ENCODE data around the gene ZNF324.
"Not testable (repeated sequence)": the region's sequence is repeated elsewhere in the genome, so short reads cannot be mapped to it uniquely, and the experiment has no call there.

ZNF324 gene

DNA sequence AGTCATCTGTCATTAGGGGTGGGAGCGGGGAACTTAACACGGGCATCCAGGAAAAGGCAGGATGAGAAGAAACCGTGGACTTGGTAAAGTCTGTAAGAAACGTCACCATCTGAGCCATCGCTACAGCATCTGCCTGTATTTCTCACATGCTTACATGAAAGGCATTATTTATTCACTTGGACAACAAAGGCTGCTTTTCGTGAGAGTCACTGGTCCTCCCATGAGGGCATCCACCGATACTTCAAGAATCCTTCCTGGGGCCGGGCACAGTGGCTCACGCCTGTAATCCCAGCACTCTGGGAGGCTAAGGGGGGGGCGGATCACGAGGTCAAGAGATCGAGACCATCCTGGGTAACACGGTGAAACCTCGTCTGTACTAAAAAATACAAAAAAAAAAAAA is 25.4 kb downstream of the ZNF324 start:
- DNase-seq (ENCODE audit: low read depth, low spot score), result no peak
- no peak overlapping the region for H3K4me3 ChIP-seq (ENCODE audit: low read length)

DNA sequence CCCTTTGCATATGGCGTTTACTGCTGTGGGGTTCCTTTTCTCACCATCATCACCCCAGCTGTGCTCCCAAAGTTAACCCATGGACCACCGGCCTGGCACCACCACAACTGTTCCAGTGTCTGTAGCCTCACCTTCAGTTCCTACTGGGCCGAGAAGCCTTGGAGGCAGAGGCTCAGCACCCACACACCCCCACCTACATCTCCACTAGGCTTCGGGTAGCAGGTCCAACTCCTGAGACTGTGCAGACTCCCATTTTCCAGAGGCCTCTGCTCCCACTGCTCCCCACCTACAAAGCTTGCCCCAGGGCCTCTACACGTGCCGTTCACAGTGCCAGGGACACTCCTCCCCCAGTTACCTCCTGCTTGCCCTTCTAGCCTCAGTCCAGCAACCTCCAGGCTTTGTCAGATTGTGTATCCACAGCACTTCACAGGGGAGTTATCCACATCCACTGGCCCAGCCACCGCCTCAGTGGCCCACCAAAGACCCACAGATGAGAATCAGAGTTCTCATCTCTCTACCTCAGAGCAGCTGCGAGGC is 30.8 kb downstream of the ZNF324 start:
- H3K4me3 ChIP-seq (ENCODE audit: low read length), result peak overlapping the region; percentile 92

DNA sequence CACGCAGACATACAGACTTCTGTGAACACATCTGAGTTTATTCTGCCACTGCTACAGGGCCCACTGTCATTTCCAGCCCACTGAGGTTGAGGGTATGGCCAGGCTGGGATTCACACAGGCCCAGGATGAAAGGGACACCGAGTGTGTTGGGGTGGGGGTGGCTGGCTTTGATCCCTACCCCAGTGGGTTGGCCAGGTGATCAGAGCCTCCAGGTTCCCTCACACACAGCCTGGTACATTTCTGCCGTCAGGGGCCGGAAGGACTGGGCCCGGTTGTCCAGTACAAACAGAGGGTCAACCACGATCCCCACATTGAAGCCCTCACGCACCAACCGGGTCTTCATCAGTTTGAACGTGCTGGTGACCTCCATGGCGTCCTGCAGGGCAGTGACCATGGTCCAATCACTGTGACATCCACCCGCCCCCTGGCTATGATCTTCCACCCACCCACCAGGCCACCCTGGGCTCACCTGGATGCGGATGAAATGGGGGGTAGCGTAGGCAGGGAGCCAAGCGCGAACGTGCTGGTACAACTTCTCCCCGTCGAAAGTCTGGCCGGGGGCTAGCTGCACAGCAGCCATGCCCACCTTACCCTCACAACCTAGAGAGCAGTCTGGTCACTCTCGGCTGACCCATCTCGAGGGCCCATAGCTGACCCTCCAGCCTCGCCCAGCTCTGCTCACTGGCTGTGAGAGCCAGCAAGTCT is 31.6 kb downstream of the ZNF324 start:
- H3K4me3 ChIP-seq (ENCODE audit: low read length), result peak overlapping the region; percentile 92
- no peak for DNase-seq (ENCODE audit: low read depth, low spot score)

More for the DNA sequence above, 30.8 kb downstream of the ZNF324 start:
- DNase-seq (ENCODE audit: low read depth, low spot score), result no peak

DNA sequence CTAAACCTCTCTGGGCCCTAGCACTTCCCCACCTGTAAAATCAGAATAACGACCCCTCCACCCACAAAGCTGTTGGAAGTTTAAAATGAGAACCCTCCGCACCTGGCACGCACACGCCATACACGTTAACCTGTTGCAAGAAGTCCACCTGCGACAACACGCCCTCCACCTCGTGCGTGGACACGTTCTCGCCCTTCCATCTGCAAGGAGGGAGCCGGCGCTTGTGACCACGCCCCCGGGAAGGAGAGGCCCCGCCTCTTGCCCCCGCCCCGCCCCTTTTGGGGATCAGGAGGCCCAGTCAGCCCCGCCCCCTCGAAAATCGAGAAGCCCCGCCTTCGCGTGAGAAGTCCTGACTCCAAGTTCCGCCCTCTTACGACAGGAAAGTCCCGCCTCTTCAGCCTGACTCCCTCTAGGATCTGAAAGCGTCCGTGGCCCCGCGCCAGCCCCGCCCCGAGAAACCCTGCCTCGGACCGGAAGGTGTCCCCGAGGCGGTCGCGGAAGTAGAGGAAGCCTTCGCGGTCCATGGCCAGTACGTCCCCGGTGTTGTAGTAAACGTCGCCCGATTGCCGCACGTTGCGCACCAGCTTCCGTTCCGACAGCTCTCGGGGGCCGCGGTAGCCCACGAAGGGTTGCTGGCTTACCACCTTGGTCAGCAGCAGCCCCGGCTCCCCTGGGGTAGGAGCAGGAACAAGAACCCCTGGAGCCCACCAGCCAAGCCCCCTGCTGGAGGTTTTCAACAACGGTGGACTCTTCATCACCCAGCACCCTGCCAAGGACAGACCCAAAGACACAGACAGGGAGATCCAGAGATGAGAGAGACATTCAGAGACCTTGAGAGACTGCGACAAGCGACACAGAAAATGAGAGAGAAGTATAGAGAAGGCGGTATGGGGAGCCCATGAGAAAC is 32.4 kb downstream of the ZNF324 start:
- peak; percentile 96 for DNase-seq (ENCODE audit: low read depth, low spot score)

DNA sequence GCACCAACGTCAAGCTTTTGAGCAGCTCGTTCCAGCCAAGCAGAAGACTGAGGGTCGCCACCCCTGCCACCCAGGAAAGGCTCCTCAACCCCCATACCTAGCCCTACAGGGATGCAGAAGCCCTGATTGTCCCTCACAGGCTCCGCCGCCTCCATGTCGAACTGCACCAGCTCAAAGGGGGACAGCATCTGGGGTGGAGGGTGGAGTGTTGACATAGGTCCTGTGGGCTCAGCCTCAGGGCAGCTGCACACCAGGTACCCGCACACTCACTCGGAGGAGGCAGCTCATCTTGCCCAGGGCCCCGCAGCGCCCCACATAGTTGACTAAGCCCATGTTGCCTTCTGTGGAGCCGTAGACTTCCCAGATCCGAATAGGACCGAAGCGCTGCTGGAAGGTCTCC is 33.4 kb downstream of the ZNF324 start:
- H3K4me3 ChIP-seq (ENCODE audit: low read length), result peak overlapping the region; percentile 92
- DNase-seq (ENCODE audit: low read depth, low spot score), result no peak

More for the DNA sequence above, 32.4 kb downstream of the ZNF324 start:
- peak overlapping the region; percentile 92 for H3K4me3 ChIP-seq (ENCODE audit: low read length)

DNA sequence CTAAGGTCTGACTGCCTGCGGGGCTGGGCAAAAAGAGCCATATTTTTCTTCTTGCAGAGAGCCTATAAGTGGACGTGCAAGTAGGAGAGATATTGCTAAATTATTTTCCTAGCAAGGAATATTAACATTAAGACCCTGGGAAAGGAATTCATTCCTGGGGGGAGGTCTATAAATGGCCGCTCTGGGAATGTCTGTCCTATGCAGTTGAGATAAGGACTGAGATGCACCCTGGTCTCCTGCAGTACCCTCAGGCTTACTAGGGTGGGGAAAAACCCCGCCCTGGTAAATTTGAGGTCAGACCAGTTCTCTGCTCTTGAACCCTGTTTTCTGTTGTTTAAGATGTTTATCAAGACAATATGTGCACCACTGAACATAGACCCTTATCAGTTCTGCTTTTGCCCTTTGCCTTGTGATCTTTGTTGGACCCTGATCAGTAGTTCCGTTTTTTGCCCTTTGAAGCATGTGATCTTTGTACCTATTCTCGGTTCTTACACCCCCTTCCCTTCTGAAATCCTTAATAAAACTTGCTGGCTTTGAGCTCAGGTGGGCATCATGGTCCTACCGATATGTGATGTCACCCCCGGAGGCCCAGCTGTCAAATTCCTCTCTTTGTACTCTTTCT is 40.8 kb downstream of the ZNF324 start:
- not testable (repeated sequence) for H3K4me3 ChIP-seq (ENCODE audit: low read length); DNase-seq (ENCODE audit: low read depth, low spot score)

DNA sequence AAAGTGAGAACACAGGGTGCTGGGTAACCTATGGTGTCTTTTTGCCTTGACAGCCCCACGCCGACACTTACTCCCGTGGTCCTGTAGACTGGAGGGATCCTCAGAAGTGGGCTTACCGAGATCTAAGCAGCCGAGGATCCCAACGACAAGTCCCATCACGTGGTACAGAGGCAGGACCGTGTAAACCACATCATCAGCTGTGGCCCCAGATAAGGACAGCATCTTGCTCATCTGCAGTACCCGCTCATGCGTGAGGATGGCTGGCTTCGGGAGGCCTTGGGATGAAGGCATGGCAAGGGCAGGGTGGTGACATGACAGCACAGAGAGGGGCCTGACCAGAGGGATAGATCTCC is 42.8 kb downstream of the ZNF324 start:
- H3K4me3 ChIP-seq (ENCODE audit: low read length), result no peak overlapping the region
- DNase-seq (ENCODE audit: low read depth, low spot score), result no peak

DNA sequence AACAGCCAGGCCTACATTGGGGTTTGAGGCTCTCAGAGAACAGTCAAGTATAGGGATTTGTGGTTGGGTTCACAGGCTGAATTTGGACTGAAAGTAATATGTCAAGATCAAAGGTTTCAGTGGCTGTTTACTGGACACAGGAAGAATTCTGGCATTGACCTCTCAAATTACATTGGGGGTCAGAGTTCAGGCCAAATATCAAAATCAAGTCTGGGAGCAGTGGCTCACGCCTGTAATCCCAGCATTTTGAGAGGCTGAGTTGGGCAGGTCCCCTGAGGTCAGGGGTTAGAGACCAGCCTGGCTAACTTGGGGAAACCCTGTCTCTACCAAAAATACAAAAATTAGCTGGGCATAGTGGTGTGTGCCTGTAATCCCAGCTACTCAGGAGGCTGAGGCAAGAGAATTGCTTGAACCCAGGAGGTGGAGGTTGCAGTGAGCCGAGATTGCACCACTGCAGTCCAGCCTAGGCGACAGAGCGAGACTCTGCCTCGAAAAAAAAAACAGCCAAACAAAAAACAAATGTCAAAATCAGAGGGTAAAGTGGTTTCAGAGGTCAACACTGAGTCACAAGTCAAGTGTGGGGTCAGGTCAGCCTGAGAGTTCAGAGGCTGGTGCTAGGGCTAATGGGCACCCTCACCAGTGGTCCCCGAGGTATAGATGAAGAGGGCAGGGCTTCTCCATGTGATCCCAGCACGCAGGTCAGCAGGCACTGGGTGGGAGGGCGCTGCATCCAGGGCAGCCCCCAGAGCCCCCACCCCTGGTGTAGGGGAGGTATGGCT is 43.4 kb downstream of the ZNF324 start:
- DNase-seq (ENCODE audit: low read depth, low spot score), result no peak
- H3K4me3 ChIP-seq (ENCODE audit: low read length), result no peak overlapping the region

DNA sequence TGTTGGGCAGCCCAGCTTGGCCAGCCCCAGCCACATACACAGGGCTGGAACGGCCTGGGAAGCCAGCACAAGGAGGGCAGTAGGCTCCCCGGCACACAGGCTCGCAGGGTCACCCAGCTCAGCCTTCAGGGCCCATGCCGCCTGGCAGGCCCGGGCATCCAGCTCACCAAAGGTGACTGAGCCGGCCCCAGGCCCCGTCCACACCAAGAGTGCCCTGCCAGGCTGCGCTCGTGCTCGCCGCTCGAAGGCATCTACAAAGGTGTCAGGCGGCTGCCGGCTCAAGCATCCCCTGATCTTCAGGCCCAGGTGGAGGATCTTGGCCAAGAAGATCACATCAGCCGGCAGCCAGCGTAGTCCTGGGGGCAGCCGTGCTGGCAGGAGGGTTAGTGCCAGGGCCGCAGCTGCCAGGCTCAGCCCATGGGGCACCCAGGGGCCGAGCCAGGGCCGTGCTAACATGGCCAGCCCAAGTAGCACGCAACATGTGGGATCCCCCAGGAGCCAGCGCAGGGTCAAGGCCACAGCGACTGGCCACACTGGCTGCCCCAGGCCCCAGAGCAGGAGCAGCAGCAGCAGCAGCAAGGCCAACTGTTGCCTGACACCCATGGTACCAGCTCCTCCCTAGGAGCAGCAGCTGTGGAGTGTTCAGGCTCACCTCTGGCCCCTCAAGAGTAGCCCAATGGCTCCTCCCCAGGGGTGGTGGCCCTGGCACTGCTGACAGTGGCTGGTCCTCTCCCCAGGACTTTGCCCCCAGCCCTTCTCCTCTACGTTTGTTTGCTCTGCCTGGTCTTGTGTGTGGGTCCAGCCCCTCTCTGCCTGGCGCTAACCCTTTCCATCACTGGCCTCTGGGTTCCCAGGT is 44.7 kb downstream of the ZNF324 start, which contains the start of gene SLC27A5:
SLC27A5 (minus strand) TSS at position 640 of the 856 bp plus-strand sequence; CDS start at position 603, 37 bp downstream.
- no peak within 1 kb of the TSS for H3K4me3 ChIP-seq (ENCODE audit: low read length)
- DNase-seq (ENCODE audit: low read depth, low spot score), result no peak

DNA sequence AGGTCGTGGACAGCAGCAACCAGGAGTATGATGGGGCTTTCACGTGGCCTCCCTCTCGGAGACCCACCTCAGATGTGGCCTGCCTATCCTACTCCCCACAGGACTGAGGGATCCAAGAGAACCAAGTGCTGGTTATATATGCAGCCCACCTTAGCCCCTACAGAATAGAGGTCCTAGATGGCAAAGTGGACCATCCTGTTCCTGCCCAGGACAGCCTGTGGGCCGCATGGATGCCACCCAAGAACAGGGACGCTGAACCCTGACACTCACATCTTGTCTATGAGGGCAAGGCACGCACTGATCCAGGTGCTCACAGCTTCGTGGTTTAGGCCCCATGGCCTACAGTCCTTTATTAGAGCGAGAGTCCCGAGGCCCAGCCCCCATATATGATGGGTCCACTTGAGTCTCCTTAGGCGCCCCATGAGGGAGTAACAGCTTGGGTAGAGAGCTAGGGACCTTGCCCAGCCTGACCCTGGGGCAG is 46.4 kb downstream of the ZNF324 start:
- DNase-seq (ENCODE audit: low read depth, low spot score), result no peak
- peak overlapping the region; percentile 98 for H3K4me3 ChIP-seq (ENCODE audit: low read length)

DNA sequence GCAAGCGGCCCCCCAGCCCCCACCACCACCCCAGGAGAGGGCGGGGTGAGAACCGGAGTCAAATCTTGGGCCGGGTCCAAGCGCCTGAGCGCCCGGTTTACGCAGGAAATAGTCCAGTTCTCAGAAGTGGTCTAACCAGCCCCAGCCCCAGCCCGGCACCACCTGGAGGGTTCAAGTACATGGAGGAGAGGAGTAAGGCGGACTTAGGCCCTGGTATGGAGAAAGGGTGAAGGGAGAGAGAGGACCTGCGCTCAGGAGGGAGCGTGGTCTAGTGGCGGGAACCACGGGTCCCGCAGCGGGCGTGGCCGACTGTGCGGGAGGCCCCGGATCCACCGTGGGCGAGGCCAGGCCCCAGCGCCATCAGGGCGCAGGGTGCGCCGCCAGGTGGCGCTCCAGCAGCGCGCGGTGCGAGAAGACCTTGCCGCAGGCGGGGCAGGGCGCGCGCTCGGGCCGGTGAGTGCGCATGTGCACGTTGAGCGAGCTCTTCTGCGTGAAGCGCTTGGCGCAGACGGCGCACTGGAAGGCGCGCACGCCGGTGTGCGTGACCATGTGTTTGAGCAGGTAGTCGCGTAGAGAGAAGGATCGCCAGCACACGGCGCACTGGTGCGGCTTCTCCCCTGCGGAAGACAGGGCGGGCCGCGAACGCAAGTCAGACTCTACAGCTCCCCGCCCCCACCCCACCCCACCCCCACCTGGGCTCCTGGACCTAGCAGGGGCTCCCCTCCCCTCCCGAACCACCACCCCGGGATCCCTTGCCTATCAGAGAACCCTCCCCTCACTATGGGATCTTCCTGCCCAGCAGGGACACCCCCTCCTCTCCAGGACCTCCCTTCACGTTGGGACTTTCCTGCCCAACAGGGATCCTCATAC is 47.0 kb downstream of the ZNF324 start:
- peak; percentile 94 for DNase-seq (ENCODE audit: low read depth, low spot score)
- peak overlapping the region; percentile 98 for H3K4me3 ChIP-seq (ENCODE audit: low read length)

DNA sequence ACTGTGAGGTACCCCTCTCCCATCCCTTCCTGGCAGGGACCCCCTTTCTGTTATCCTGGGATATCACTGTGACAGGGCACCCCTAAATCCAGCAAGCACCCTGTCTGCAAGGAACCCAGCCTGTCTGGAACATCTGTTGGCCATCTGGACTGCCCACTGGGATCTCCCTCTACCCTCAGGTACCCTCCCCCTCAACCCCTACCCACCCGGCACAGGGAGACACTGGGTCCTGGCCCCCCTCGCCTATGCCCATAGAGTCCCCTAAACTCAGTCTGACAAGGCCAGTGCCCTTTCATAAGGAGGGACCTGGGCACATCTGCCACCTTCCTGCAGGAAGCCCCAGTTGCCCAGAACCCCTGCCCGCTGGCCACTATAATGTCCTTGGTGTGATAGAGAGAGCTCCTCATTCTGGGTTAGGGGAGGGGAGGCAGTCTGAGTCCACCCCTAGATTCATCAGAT is 47.7 kb downstream of the ZNF324 start:
- peak overlapping the region; percentile 98 for H3K4me3 ChIP-seq (ENCODE audit: low read length)
- DNase-seq (ENCODE audit: low read depth, low spot score), result no peak

DNA sequence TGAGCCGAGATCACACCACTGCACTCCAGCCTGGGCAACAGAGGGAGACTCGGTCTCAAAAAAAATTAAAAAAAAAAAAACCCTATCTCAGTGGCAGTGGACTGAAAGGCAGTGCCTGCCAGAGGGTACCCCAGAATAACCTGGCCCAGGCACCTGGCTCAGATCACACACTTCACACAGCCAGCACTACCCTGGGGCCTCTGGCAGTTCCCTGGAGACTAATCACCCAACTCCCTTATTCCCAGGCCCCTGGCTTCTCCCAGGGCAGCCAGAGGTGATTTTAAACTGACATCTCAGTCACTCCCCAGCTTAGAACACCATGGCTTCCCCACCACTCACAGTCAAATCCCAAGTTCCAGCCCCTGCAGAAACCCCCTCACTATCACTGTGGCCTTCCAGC is 48.4 kb downstream of the ZNF324 start:
- no peak overlapping the region for H3K4me3 ChIP-seq (ENCODE audit: low read length)
- DNase-seq (ENCODE audit: low read depth, low spot score), result no peak

DNA sequence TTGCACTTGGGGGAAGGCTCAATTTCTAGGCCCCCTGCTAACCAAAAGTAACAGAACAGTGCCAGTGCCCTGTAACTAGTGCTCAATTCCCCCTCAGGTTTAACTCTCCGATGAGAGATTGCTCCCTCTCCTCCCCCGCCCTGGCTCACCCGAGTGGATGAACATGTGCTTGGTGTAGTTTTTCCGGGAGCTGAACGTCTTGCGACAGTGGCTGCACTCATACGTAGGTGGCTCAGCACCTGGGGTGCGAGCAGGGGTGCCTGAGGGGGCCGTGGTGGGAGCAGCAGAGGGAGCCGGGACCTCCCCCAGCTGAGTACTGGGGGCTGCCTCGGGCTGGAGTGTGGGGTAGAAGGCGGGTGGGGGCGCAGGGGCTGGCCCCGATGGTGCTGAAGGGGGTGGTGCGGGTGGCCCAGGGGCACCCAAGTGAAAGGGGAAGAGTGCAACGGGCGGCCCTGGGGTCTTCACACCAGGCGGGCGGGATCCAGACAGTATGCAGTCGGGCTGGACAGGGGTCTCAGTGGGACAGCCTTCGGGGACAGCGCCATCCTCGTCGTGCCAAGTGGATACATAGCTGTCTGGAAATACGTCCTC is 49.5 kb downstream of the ZNF324 start:
- H3K4me3 ChIP-seq (ENCODE audit: low read length), result no peak overlapping the region
- no peak for DNase-seq (ENCODE audit: low read depth, low spot score)

DNA sequence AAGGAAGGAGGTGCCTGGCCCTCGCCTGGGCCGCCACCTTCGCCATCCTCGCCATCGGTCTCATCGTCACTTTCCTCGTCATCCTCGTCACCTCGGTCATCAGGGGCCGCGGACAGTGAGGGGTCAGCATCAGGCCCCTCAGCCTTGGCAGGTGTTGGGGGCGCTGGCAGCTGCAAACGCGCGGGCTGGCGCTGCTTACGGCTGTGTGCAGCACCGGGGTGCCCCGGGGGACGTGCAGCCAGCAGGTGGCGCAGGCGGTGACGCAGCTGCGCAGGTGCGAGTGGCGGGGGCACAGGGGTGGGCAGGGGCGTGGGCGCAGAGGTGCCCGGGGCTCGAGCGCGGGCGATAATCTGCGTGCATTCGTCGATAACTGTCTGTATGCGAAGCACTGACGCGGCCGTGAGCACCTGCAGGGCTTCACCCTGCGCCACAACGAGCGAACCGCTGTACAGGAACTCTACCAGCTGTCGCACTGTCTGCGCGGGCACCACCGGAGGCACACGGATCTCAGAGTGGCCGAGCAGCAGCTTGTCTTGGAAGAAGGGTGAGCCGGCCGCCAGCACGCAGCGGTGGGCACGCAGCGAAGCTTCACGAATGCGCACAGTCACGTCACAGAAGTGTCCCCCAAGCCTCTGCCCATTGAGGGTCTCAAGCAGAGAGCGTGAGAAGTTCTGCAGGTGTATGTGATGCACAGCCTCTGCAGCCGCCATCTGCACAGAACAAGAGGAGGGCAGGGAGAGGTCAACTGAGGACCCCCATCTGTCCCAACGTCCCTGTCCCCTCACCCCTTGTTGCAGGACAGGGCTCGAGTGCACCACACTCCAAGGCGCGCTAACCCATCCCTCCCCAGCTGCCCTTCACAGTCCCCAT is 50.3 kb downstream of the ZNF324 start:
- DNase-seq (ENCODE audit: low read depth, low spot score), result no peak
- no peak overlapping the region for H3K4me3 ChIP-seq (ENCODE audit: low read length)

All from Jurkat, Clone E6-1 (cell line).